Activated CD8-positive, alpha-beta memory T cell treated with anti-CD3 and anti-CD28 coated beads for 1 hour (primary cell): ENCODE measurements around the gene MYH7B.

Source experiments
- DNase-seq, 2 donors: peaks; one replicate each; pipeline ENCODE4 v3.0.0-alpha.2; 2020; ENCODE audit warnings: low read depth in 1 of 2; ENCODE audit errors: extremely low read depth in 1 of 2

Gene MYH7B

DNA sequence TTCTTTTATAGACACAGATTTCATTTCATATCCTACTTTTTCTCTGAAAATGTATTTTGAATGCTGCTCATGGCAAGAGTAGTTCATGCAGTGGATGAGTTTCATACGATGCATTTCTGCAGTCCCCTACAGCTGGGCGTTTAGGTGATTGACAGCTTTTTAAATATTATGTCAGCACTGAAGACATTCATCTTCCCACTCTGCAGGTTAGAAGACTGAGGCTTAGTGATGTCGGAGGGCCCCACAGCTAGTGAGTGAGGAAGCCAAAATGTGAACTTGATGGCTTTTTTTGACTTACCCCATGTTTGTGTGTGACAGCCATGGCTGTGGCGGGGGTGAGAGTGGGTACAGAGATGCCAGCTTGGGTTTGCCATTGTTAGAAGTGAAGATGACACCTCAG lies 33.5 kb downstream of the MYH7B start:
- no peak for DNase-seq

- DNase-seq = no peak
Observed at GRCh38 chr20:34989670-34990069, 34.0 kb downstream of the MYH7B start.

- no peak for DNase-seq
Observed at GRCh38 chr20:34990231-34990630, 34.6 kb downstream of the MYH7B start.

DNA sequence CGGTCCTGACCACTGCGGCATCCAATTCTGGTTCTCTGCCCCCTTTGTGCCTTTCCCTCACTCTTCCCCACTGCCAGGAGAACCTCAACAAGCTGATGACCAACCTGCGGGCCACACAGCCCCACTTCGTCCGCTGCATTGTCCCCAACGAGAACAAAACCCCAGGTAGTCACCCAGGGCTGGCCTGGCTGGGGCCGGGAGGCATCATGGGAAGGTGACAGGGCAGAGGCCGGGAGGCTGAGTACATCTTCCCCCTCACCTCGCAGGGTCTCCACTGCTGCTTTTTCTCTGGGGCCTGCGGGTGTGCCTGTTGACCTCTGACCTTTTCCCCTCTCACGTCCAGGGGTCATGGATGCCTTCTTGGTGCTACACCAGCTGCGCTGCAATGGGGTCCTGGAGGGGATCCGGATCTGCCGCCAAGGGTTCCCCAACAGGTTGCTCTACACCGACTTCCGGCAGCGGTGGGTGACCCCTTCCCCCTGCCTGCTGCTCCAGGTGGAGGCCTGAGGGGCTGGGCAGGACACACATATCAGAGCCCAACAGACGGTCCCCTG lies 35.1 kb downstream of the MYH7B start:
- DNase-seq = no peak

DNA sequence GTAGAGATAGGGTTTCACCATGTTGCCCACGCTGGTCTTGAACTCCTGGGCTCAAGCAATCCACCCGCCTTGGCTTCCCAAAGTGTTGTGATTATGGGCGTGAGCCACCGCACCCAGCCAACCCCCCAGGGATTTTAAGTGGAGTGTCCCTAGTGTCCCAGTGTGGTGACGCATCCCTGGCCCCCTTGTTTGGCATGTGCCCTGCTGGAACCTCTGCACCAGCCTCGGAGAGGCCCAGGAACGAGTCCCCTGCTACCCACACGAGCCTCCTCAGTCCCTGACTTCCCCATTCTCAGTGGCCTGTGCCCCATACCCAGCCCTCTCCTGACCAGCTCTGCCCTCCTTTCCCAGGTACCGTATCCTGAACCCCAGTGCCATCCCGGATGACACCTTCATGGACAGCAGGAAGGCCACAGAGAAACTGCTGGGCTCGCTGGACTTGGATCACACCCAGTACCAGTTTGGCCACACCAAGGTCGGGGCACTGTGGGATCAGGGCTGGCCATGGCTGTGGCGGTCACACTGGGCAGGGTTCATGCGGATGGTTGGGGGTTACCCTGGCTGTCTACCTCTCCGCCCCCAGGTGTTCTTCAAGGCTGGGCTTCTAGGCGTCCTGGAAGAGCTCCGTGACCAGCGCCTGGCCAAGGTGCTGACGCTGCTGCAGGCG lies 37.2 kb downstream of the MYH7B start:
- DNase-seq = no peak

- DNase-seq = no peak
Observed at GRCh38 chr20:34993941-34994508, 38.4 kb downstream of the MYH7B start.

GRCh38 chr20:34994509-34995131 lies 39.0 kb downstream of the MYH7B start:
- DNase-seq = no peak

DNA sequence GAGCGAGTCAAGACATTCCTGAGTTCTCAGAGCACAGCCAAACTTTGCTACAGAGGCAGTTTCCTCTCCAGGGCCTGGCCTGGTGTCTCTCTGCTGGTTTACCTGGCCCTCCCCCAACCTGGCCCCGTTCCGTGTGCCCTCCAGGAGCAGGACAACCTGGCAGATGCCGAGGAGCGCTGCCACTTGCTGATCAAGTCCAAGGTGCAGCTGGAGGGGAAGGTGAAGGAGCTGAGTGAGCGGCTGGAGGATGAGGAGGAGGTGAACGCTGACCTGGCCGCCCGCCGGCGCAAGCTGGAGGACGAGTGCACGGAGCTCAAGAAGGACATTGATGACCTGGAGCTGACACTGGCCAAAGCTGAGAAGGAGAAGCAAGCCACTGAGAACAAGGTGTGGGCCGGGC lies 39.5 kb downstream of the MYH7B start:
- DNase-seq = no peak

DNA sequence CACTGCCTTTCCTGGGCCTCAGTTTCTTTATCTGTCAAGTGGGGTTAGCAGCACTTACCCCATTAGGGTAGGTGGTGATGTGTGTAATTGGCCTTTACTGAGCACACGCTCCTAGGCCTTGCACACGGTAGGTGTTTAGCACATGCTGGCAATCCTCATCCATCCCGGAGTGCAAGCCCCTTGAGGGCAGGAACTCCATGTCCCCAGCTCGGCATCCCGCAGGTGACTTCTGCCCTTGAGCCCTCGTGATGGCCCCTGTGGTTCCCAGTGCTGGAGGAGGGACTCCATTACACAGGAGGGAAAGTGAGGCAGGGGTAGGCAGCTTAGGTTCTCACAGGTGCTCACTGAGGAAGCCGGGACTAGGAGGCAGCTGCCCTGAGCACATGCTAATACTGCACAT lies 40.0 kb downstream of the MYH7B start:
- DNase-seq = no peak

DNA sequence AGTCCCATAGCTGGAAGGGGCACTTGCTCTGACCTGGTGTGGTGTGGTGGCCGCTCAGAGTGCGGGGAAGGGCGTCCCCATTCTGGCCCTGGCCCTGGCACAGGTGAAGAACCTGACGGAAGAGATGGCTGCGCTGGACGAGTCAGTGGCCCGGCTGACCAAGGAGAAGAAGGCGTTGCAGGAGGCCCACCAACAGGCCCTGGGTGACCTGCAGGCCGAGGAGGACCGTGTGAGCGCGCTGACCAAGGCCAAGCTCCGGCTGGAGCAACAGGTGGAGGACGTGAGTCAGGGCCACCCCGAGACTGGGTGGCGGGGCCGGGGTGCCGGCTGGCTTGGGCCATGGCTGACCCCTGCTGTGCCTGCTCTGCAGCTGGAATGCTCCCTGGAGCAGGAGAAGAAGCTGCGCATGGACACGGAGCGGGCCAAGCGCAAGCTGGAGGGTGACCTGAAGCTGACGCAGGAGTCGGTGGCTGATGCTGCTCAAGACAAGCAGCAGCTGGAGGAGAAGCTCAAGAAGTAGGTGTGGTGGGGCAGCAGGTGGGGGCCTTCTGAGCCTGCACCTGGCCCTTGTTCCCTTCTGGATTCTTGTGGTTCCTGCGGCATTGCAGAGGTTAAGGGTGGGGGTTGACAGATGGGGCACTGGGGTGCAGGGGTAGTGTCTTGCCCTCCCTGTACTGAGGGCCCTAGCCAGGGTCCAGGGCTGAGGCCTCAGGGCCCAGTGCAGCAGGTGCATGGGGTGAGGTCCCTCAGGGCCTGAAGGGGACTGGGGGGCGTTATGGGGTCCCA lies 40.8 kb downstream of the MYH7B start:
- DNase-seq = no peak

DNA sequence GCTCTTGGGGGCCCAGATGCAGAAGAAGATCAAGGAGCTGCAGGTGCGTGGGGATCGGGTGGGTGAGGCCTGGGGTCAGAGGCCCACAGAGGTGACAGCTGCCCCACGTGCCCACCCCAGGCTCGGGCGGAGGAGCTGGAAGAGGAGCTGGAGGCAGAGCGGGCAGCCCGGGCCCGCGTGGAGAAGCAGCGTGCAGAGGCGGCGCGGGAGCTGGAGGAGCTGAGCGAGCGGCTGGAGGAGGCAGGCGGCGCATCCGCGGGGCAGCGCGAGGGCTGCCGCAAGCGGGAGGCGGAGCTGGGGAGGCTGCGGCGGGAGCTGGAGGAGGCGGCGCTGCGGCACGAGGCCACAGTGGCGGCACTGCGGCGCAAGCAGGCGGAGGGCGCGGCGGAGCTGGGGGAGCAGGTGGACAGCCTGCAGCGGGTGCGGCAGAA lies 41.5 kb downstream of the MYH7B start:
- DNase-seq = no peak

GRCh38 chr20:34997774-34998173 lies 42.1 kb downstream of the MYH7B start:
- no peak for DNase-seq

- no peak for DNase-seq
Observed at GRCh38 chr20:34998331-34998950, 42.8 kb downstream of the MYH7B start.

DNA sequence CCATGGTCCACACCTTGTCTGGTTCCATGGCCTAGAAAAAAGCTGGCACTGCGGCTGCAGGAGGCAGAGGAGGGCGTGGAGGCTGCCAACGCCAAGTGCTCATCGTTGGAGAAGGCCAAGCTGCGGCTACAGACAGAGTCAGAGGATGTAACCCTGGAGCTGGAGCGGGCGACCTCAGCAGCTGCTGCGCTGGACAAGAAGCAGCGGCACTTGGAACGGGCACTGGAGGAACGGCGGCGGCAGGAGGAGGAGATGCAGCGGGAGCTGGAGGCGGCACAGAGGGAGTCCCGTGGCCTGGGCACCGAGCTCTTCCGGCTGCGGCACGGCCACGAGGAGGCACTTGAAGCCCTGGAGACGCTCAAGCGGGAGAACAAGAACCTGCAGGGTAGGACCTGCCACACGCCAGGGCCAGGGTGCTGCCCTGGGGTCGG lies 43.4 kb downstream of the MYH7B start:
- DNase-seq = no peak

GRCh38 chr20:34999782-35000181 lies 44.1 kb downstream of the MYH7B start:
- no peak for DNase-seq

DNA sequence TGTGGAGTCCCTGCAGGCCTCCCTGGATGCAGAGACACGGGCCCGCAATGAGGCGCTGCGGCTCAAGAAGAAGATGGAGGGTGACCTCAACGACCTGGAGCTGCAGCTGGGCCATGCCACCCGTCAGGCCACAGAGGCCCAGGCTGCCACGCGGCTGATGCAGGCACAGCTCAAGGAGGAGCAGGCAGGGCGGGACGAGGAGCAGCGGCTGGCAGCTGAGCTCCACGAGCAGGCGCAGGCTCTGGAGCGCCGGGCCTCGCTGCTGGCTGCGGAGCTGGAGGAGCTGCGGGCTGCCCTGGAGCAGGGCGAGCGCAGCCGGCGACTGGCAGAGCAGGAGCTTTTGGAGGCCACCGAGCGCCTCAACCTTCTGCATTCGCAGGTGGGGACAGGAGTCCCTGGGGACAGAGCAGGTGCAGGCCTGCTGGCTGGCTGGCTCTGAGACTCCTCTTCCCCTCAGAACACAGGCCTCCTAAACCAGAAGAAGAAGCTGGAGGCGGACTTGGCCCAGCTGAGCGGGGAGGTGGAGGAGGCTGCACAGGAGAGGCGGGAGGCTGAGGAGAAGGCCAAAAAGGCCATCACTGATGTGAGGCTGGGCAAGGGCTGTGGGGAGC lies 44.7 kb downstream of the MYH7B start:
- DNase-seq = no peak

DNA sequence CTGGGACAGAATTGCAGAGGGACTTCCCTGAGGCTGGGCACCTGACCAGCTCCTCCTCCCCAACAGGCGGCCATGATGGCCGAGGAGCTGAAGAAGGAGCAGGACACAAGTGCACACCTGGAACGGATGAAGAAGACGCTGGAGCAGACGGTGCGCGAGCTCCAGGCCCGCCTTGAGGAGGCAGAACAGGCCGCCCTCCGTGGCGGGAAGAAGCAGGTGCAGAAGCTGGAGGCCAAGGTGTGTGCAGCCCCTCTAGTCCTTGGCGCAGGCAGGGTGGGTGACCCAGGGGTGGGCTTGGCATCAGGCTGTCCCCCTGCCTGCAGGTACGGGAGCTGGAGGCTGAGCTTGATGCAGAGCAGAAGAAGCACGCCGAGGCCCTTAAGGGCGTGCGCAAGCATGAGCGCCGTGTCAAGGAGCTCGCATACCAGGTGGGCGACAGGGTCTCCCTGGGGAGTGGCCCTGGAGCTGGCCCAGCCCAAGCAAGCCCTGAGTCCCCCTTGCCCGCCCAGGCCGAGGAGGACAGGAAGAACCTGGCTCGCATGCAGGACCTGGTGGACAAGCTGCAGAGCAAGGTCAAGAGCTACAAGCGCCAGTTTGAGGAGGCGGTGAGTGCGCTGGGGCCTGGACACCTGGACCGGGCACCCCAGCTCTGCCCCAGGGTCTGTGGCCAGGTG lies 45.4 kb downstream of the MYH7B start:
- DNase-seq = no peak

GRCh38 chr20:35001596-35002362 lies 46.1 kb downstream of the MYH7B start:
- DNase-seq = no peak
